ENCODE results near the gene AASDH.

Gene AASDH

DNA sequence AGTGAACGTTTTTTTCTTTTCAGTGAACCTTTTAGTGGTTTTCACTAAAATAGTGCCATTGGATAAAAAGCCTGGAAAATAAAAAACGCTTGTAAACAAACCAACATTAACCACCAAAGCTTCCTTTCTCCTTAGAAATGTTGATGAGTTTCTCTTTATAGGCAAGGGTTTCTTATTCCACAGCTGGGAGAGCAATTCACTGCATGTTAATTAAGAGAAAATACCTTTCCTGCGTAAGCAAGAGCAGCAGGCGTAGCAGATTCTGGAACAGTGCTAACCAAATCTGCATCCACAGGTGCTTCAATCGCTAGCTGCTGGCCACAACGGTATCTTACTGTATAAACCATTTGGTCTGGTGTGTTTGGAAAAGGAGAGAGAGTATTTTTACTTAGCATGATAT is 13.3 kb upstream of the AASDH start:
- H3K4me3 ChIP-seq (ENCODE audit: low read depth, low read length), result no peak overlapping the region
- TF ChIP-seq, protein P1, sequence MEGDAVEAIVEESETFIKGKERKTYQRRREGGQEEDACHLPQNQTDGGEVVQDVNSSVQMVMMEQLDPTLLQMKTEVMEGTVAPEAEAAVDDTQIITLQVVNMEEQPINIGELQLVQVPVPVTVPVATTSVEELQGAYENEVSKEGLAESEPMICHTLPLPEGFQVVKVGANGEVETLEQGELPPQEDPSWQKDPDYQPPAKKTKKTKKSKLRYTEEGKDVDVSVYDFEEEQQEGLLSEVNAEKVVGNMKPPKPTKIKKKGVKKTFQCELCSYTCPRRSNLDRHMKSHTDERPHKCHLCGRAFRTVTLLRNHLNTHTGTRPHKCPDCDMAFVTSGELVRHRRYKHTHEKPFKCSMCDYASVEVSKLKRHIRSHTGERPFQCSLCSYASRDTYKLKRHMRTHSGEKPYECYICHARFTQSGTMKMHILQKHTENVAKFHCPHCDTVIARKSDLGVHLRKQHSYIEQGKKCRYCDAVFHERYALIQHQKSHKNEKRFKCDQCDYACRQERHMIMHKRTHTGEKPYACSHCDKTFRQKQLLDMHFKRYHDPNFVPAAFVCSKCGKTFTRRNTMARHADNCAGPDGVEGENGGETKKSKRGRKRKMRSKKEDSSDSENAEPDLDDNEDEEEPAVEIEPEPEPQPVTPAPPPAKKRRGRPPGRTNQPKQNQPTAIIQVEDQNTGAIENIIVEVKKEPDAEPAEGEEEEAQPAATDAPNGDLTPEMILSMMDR (IDR thresholded peaks at IDR 0.05; ENCODE audit: borderline replicate concordance, insufficient read depth, low read depth, low read length), result no peak

DNA sequence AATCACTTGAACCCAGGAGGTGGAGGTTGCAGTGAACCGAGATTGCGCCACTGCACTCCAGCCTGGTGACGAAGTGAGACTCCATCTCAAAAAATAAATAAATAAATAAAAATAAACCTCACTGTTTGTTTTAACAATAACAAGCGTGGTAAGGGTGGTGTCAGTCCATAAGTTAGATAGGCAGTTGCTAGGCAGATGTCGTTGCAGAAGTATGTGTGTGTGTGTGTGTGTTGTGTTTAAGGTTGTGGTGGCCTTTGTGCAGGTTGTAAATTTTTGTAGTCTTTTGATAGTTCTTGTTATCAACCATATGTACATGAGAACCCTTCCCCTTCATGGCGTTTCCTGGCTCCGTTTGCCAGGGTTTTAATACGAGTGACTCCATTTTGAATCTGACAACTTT is 4.0 kb upstream of the AASDH start:
- TF ChIP-seq, protein P1 (IDR thresholded peaks at IDR 0.05; ENCODE audit: borderline replicate concordance, insufficient read depth, low read depth, low read length), result no peak
- H3K4me3 ChIP-seq (ENCODE audit: low read depth, low read length), result no peak overlapping the region

DNA sequence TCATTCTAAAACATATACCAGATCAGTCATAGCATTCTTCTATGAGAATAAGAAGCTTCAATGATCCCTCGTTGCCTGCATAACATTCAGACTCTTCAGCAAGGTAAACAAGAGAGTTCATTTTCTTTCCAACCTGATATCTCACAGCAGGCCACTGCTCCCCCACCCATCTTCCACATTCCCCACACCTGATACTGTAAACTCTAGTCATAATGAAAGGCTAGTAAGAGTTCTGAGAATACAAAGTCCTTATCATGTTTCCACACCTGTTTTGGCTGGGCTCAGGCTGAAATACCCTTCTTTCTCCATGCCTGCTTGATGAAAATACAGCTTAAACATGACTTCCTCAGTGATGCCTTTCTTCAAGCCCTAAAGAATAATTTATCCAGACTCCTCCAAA is 2.3 kb upstream of the AASDH start:
- TF ChIP-seq, protein P1 (IDR thresholded peaks at IDR 0.05; ENCODE audit: borderline replicate concordance, insufficient read depth, low read depth, low read length), result no peak
- no peak overlapping the region for H3K4me3 ChIP-seq (ENCODE audit: low read depth, low read length)

DNA sequence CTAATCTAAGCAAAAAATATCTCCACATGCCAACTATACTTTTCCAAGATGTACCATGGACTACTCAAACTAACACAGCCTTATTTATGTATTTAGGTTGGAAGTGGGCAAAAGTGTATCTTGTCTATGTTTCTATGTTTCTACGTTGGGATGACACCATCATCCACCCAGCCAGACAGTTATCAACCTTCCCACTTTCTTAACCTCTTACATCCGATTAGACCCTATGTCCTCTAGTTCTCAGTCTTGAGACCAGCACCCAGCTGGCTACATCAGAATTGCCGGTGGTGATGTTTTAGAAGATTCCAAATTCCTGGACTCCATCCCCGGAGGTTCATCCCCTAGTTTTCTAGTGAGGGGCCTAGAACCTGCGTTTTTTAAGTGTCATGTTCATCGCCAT is 1.0 kb upstream of the AASDH start:
- peak overlapping the region; percentile 55 for H3K4me3 ChIP-seq (ENCODE audit: low read depth, low read length)
- TF ChIP-seq, protein P1 (IDR thresholded peaks at IDR 0.05; ENCODE audit: borderline replicate concordance, insufficient read depth, low read depth, low read length), result no peak

DNA sequence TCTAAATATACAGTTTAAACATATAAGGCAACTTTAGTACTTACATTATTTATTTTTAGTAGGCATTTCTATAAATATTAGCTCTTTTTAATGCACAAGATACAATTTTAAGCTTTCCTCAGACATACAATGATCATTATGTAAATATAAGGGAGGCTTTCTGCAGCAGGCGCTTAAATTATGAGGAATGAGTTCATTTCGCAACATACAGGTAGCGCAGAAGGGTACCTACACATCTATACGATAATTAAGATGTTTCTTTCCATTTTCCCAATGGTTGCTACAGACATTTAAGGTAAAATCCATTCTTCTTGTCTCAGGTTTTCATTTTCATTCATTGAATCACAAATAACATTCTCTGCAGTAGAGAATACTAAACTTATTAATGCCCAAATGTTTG is 1.2 kb downstream of the AASDH start:
- no peak overlapping the region for H3K4me3 ChIP-seq (ENCODE audit: low read depth, low read length)
- TF ChIP-seq, protein P1 (IDR thresholded peaks at IDR 0.05; ENCODE audit: borderline replicate concordance, insufficient read depth, low read depth, low read length), result no peak

DNA sequence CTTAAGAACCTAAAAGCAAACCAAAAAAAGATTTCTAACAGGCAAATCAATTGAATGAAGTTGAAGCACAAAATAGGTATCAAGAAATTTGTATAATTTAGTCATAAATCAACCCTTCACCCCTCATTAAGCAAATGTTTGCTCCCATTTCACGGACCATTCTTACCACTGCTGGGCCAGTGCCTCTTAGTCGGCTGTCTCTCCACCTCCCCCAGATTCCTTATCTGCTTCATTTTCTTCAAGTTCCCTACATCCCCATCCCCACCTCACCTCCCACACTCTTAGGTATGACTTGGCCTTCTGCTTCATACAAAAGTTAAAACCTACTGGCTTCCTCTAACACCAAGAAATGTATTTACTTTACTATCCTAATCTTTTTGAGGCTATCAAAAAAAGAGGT is 11.8 kb downstream of the AASDH start:
- no peak overlapping the region for H3K4me3 ChIP-seq (ENCODE audit: low read depth, low read length)
- TF ChIP-seq, protein P1 (IDR thresholded peaks at IDR 0.05; ENCODE audit: borderline replicate concordance, insufficient read depth, low read depth, low read length), result no peak

DNA sequence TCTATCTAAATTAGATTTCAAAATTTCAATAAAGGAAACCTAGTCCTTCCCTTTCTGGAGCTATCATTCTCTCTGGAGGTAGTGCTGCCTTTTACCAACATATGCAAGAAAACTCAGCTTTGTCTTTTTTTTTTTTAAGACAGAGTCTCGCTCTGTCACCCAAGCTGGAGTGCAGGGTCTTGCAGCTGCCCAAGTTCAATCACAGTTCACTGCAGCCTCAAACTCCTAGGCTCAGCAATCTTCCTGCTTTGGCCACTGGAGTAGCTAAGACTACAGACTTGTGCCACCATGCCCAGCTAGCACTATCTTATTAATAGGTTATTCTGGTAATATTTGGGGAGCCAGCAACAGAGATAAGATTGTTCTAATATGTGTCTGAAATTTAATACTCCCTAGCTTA is 12.3 kb downstream of the AASDH start:
- TF ChIP-seq, protein P1 (IDR thresholded peaks at IDR 0.05; ENCODE audit: borderline replicate concordance, insufficient read depth, low read depth, low read length), result no peak
- H3K4me3 ChIP-seq (ENCODE audit: low read depth, low read length), result no peak overlapping the region
